GM12891 (cell line): ENCODE measurements around the gene DCT.

Experiments used
- POLR2A ChIP-seq: IDR thresholded peaks from 2 replicates; pipeline ENCODE4 v1.6.1; 2011; ENCODE audit warnings: low read depth, low read length, control low read depth
- POLR2AphosphoS5 ChIP-seq: IDR thresholded peaks from 2 replicates; pipeline ENCODE4 v1.6.1; 2011; ENCODE audit warnings: low read depth, low read length, control low read depth
- TAF1 ChIP-seq: IDR thresholded peaks from 2 replicates; pipeline ENCODE4 v1.6.1; 2011; ENCODE audit warnings: low read depth, low read length, control low read depth

- TF ChIP-seq TAF1 (no peak), POLR2A (no peak), POLR2AphosphoS5 (no peak)
These were observed 47.5 kb downstream of the DCT start for GRCh38 chr13:94431987-94432386.
